ENCODE measurements around the gene ZMYND19. TPM values are rescaled to one million over a fixed set of nuclear protein-coding genes. Genes with fewer than 3 reads are reported as not detected.

The ZMYND19 gene
- total and polyA plus RNA-seq, 2 of the 8 experiments (the other 6 are each of a cell fraction or from before 2014, with no cell fraction given), result 42.4 to 58.7 TPM

GRCh38 chr9:137604345-137605086 lies 14.2 kb upstream of the ZMYND19 start:
- Histone ChIP-seq H3K4ac (replicated peaks; ENCODE audit: insufficient read length, low read depth, low read length) (peak overlapping the region; percentile 53), H2BK12ac (ENCODE audit: low read depth, low read length) (peak overlapping the region; percentile 50; the same call in 1 of the 2 replicates), H4K91ac (replicated peaks; ENCODE audit: insufficient read length, low read length) (no peak overlapping the region), H3K27ac (ENCODE audit: low read depth, low read length) (no peak overlapping the region), H3K4me3 (ENCODE audit: extremely low read depth in 1 of 4, insufficient read depth in 2 of 4, low read depth in 3 of 4, low read length in 4 of 4) (peak overlapping the region; percentile 10 to 56 (median 28); a peak in 6 of 8 replicates), H3K56ac (replicated peaks; ENCODE audit: insufficient read length, low read depth, low read length) (no peak overlapping the region), H3K23ac (ENCODE audit: insufficient read length) (no peak overlapping the region), H3K18ac (ENCODE audit: extremely low read depth, low read length) (no peak overlapping the region), H2BK20ac (ENCODE audit: low read length) (no peak overlapping the region), H3K9ac (replicated peaks in 1 of 4; ENCODE audit: extremely low read depth in 1 of 4, low read depth in 3 of 4, low read length in 3 of 4) (no peak overlapping the region), H3K4me2 (ENCODE audit: insufficient read depth in 1 of 2, low read depth in 2 of 2, low read length in 2 of 2) (peak overlapping the region; percentile 24 to 63), H2BK15ac (ENCODE audit: low read length) (no peak overlapping the region), H4K8ac (ENCODE audit: extremely low read depth, insufficient read depth, low read length) (peak overlapping the region; percentile 77; the same call in 1 of the 2 replicates), H3K9me3 (ENCODE audit: insufficient read depth in 2 of 2, low read depth in 1 of 2, low read length in 1 of 2) (no peaks in the 10 kb centered on the region), H2BK5ac (ENCODE audit: low read depth, low read length) (no peak overlapping the region), H3K14ac (ENCODE audit: insufficient read length) (no peak overlapping the region), H3K4me1 (replicated peaks in 1 of 4; ENCODE audit: control insufficient read depth in 3 of 4, insufficient read depth in 4 of 4, low read length in 3 of 4) (peaks cover 0 to 17% (median 8%) of the 10 kb centered on the region in 4 experiments; a peak in 6 of 7 replicates), H3K36me3 (ENCODE audit: control insufficient read depth in 2 of 4, insufficient read depth in 4 of 4, low read length in 3 of 4) (no peaks in the 10 kb centered on the region), H4K20me1 (replicated peaks in 1 of 2; ENCODE audit: control insufficient read depth in 1 of 2, insufficient read depth in 2 of 2, low read length in 2 of 2) (peaks cover 7 to 16% of the 10 kb centered on the region in 2 experiments), H3K23me2 (ENCODE audit: low read depth, low read length) (peaks cover 4% of the 10 kb centered on the region; the same call in 1 of the 2 replicates), H2AK5ac (ENCODE audit: low read depth, low read length) (no peak overlapping the region), H2AFZ (ENCODE audit: low read length) (no peak overlapping the region), H2BK120ac (replicated peaks; ENCODE audit: low read depth, low read length) (peak overlapping the region; percentile 78), H3K79me1 (ENCODE audit: low read depth, low read length) (no peaks in the 10 kb centered on the region), H3K27me3 (replicated peaks in 1 of 4; ENCODE audit: control insufficient read depth in 3 of 4, extremely low read depth in 1 of 4, insufficient read depth in 3 of 4, low read length in 3 of 4) (peaks cover 0 to 9% (median 2%) of the 10 kb centered on the region in 4 experiments; a peak in 2 of 7 replicates), H3K79me2 (ENCODE audit: control insufficient read depth in 1 of 2, insufficient read depth in 2 of 2, low read length in 2 of 2) (peaks cover 0 to 7% of the 10 kb centered on the region in 2 experiments; a peak in 1 of 4 replicates), H4K5ac (ENCODE audit: insufficient read length, low read depth, low read length) (no peak overlapping the region)
- DNase-seq (ENCODE audit: low read depth in 1 of 2, low spot score in 2 of 2) (no peak), FAIRE-seq (no peak)
- CTCF ChIA-PET (ENCODE audit: partially characterized antibody), result interaction anchor here (0.8 to 1.3 kb wide), 2 partner anchors 13 to 29 kb away, joined by 3 to 4 read pairs; no protein-coding TSS in a partner anchor
- 48% methylated on average over 11 of the region's 49 CpGs; no CpG with 5 or more reads in 1 of the 2 experiments for WGBS, 2 experiments (ENCODE audit: extremely low coverage in 1 of 2, insufficient coverage in 1 of 2, insufficient read length in 1 of 2, insufficient replicate concordance in 2 of 2, low coverage in 1 of 2, low lambda C conversion rate in 2 of 2, missing lambda C conversion rate in 1 of 2)
- POLR2A ChIA-PET (ENCODE audit: partially characterized antibody), result interaction anchor here (1.3 to 3.1 kb wide), 3 partner anchors 14 to 364 kb away, joined by 4 to 14 read pairs (median 4); partner anchors contain the start of genes EHMT1 and TUBB4B

All from H1 (cell line).